Duodenal mucosa (tissue), 2 donors: ENCODE results near the gene PNPLA2.

Experiments
- H3K27ac ChIP-seq: one replicate; pipeline ENCODE4 v1.7.0; 2013; ENCODE audit warnings: low read depth, low read length
- H3K27me3 ChIP-seq, 2 donors: one replicate each; pipeline ENCODE4 v1.7.0; 2013; ENCODE audit warnings: low read length in 2 of 2, control low read depth in 1 of 2; ENCODE audit not compliant: insufficient read depth in 2 of 2, control insufficient read depth in 1 of 2
- H3K36me3 ChIP-seq, 2 donors: one replicate each; pipeline ENCODE4 v1.7.0; 2013; ENCODE audit warnings: low read length in 2 of 2, control low read depth in 1 of 2; ENCODE audit not compliant: insufficient read depth in 2 of 2, control insufficient read depth in 1 of 2
- H3K4me1 ChIP-seq, 2 donors: one replicate each; pipeline ENCODE4 v1.7.0; 2013; ENCODE audit warnings: low read length in 2 of 2, control low read depth in 1 of 2; ENCODE audit not compliant: insufficient read depth in 2 of 2, control insufficient read depth in 1 of 2
- H3K4me3 ChIP-seq, 2 donors: one replicate each; pipeline ENCODE4 v1.7.0; 2013; ENCODE audit warnings: low read length in 2 of 2, low read depth in 1 of 2
- H3K9ac ChIP-seq, 2 donors: one replicate each; pipeline ENCODE4 v1.7.0; 2013; ENCODE audit warnings: low read length in 2 of 2, low read depth in 1 of 2
- H3K9me3 ChIP-seq, 2 donors: one replicate each; pipeline ENCODE4 v1.7.0; 2013; ENCODE audit warnings: low read length in 2 of 2, control low read depth in 1 of 2; ENCODE audit not compliant: control insufficient read depth in 1 of 2

PNPLA2 gene

GRCh38 chr11:862081-862661 is 43.5 kb downstream of the PNPLA2 start:
- H3K27me3 ChIP-seq: peaks cover 11 to 22% of the 10 kb centered on the region in 2 donors
- H3K4me3 ChIP-seq: no peak overlapping the region
- no peaks in the 10 kb centered on the region for H3K9me3 ChIP-seq
- H3K9ac ChIP-seq: no peak overlapping the region
- peaks cover 0 to 16% of the 10 kb centered on the region in 2 donors for H3K4me1 ChIP-seq
- H3K36me3 ChIP-seq: no peaks in the 10 kb centered on the region
- no peak overlapping the region for H3K27ac ChIP-seq

- Histone ChIP-seq H3K27me3 (peaks cover 11 to 22% of the 10 kb centered on the region in 2 donors), H3K36me3 (no peaks in the 10 kb centered on the region), H3K9me3 (no peaks in the 10 kb centered on the region), H3K9ac (no peak overlapping the region), H3K4me1 (peaks cover 0 to 16% of the 10 kb centered on the region in 2 donors), H3K4me3 (no peak overlapping the region), H3K27ac (no peak overlapping the region)
Observed at GRCh38 chr11:862696-863022, 43.9 kb downstream of the PNPLA2 start.

- no peak overlapping the region for H3K4me3 ChIP-seq
- no peak overlapping the region for H3K9ac ChIP-seq
Observed at GRCh38 chr11:863023-863909, 44.6 kb downstream of the PNPLA2 start.

GRCh38 chr11:863910-864827 is 45.5 kb downstream of the PNPLA2 start:
- Histone ChIP-seq H3K9me3 (no peaks in the 10 kb centered on the region), H3K27ac (no peak overlapping the region), H3K27me3 (peaks cover 11 to 22% of the 10 kb centered on the region in 2 donors), H3K4me1 (peaks cover 0 to 16% of the 10 kb centered on the region in 2 donors), H3K36me3 (no peaks in the 10 kb centered on the region), H3K4me3 (no peak overlapping the region), H3K9ac (no peak overlapping the region)

More at GRCh38 chr11:863023-863909, 44.6 kb downstream of the PNPLA2 start:
- Histone ChIP-seq H3K9me3 (no peaks in the 10 kb centered on the region), H3K27ac (no peak overlapping the region), H3K4me1 (peaks cover 0 to 16% of the 10 kb centered on the region in 2 donors), H3K27me3 (peaks cover 11 to 22% of the 10 kb centered on the region in 2 donors), H3K36me3 (no peaks in the 10 kb centered on the region)

- Histone ChIP-seq H3K27me3 (peaks cover 11 to 20% of the 10 kb centered on the region in 2 donors), H3K36me3 (peaks cover 0 to 1% of the 10 kb centered on the region in 2 donors), H3K27ac (no peak overlapping the region), H3K9ac (no peak overlapping the region), H3K9me3 (no peaks in the 10 kb centered on the region), H3K4me3 (no peak overlapping the region), H3K4me1 (peaks cover 0 to 9% of the 10 kb centered on the region in 2 donors)
Observed at GRCh38 chr11:864898-865297, 46.2 kb downstream of the PNPLA2 start.

- Histone ChIP-seq H3K36me3 (peaks cover 0 to 2% of the 10 kb centered on the region in 2 donors), H3K9ac (no peak overlapping the region), H3K27me3 (peaks cover 11 to 20% of the 10 kb centered on the region in 2 donors), H3K9me3 (no peaks in the 10 kb centered on the region), H3K27ac (no peak overlapping the region), H3K4me3 (no peak overlapping the region), H3K4me1 (peaks cover 0 to 7% of the 10 kb centered on the region in 2 donors)
Observed at GRCh38 chr11:865462-866430, 47.0 kb downstream of the PNPLA2 start.

- Histone ChIP-seq H3K36me3 (peaks cover 0 to 2% of the 10 kb centered on the region in 2 donors), H3K27ac (no peak overlapping the region), H3K9ac (no peak overlapping the region), H3K4me3 (no peak overlapping the region), H3K27me3 (peaks cover 11 to 20% of the 10 kb centered on the region in 2 donors), H3K9me3 (no peaks in the 10 kb centered on the region), H3K4me1 (peaks cover 0 to 7% of the 10 kb centered on the region in 2 donors)
Observed at GRCh38 chr11:866481-866880, 47.8 kb downstream of the PNPLA2 start.

- no peaks in the 10 kb centered on the region for H3K9me3 ChIP-seq
- H3K4me1 ChIP-seq: no peaks in the 10 kb centered on the region
- peaks cover 0 to 12% of the 10 kb centered on the region in 2 donors for H3K27me3 ChIP-seq
- no peak overlapping the region for H3K9ac ChIP-seq
- H3K27ac ChIP-seq: no peak overlapping the region
- H3K4me3 ChIP-seq: no peak overlapping the region
- H3K36me3 ChIP-seq: peaks cover 0 to 2% of the 10 kb centered on the region in 2 donors
Observed at GRCh38 chr11:867856-868358, 49.2 kb downstream of the PNPLA2 start.

- H3K4me3 ChIP-seq: no peak overlapping the region
- H3K9ac ChIP-seq: no peak overlapping the region
- no peak overlapping the region for H3K27ac ChIP-seq
- H3K27me3 ChIP-seq: peaks cover 0 to 8% of the 10 kb centered on the region in 2 donors
- peaks cover 0 to 2% of the 10 kb centered on the region in 2 donors for H3K36me3 ChIP-seq
- H3K9me3 ChIP-seq: no peaks in the 10 kb centered on the region
- no peaks in the 10 kb centered on the region for H3K4me1 ChIP-seq
Observed at GRCh38 chr11:868394-868793, 49.7 kb downstream of the PNPLA2 start.
